K562 (cell line): ENCODE measurements around the gene DYRK2. TPM values are rescaled to one million over a fixed set of nuclear protein-coding genes. Genes with fewer than 3 reads are reported as not detected.

ENCODE experiments used
- ATAC-seq: fragments of 200-7000 bp; cut with Tn5 transposase; 3 replicates; pipeline ENCODE4 v1.9.1; 2020; ENCODE audit warnings: moderate library complexity
- BruUV-seq: library from RNA; stranded (reverse); fragments of 400-500 nt; replicated peaks from 2 replicates; lab custom pipeline; 2021; lab: Mats Ljungman, UMichigan
- CTCF ChIA-PET: fragments of 300-600 bp; formaldehyde crosslinking; extraction: SDS; loops from one replicate; lab custom pipeline; 2021; ENCODE audit warnings: low intra/inter-chr PET ratio; lab: Yijun Ruan, JAX
- POLR2A ChIA-PET: fragments of 300-600, 350-650 bp; sonication (Branson Sonifier 250); formaldehyde crosslinking; extraction: SDS; loops from one replicate; lab custom pipeline; 2021; ENCODE audit warnings: antibody characterized with exemption, inconsistent platforms; lab: Yijun Ruan, JAX
- DNase-seq, 4 experiments: peaks; one replicate each; pipeline versions ENCODE4 v3.0.0 to v3.0.0-alpha.2; 2011 to 2018; ENCODE audit warnings: low spot score in 3 of 4, mixed read lengths in 3 of 4; ENCODE audit errors: extremely low read depth in 1 of 4
- FAIRE-seq: peaks from 2 replicates; lab custom pipeline; 2011; peaks lifted over from hg19 to GRCh38; lab: Jason Lieb, UNC
- H2AFZ ChIP-seq: 2 replicates; pipeline ENCODE4 v1.6.0; 2011; ENCODE audit warnings: low read depth, low read length, control low read depth, inconsistent platforms
- H3K27ac ChIP-seq: fragments of 200-600 bp; 3 replicates; pipeline ENCODE4 v1.8.0; 2011; ENCODE audit warnings: low read depth, mild to moderate bottlenecking, control low read depth, inconsistent platforms, low read length, moderate library complexity, mixed read lengths; ENCODE audit errors: extremely low read depth
- H3K27me3 ChIP-seq, 2 experiments: fragments of 300-600 bp in 1 of 2; 2 replicates in 1 of 2; 3 replicates in 1 of 2; pipeline versions ENCODE4 v1.6.0 to v1.8.0; 2011; ENCODE audit warnings: inconsistent platforms in 2 of 2, low read length in 2 of 2, mild to moderate bottlenecking in 1 of 2, mixed read lengths in 1 of 2, moderate library complexity in 1 of 2; ENCODE audit not compliant: control insufficient read depth in 2 of 2, insufficient read depth in 2 of 2
- H3K36me3 ChIP-seq: fragments of 300-600 bp; 3 replicates; pipeline ENCODE4 v1.8.0; 2011; ENCODE audit warnings: mild to moderate bottlenecking, low read length, inconsistent platforms; ENCODE audit not compliant: control insufficient read depth, insufficient read depth
- H3K4me1 ChIP-seq, 2 experiments: fragments of 200-600 bp in 1 of 2; replicated peaks in 1 of 2; 2 replicates in 1 of 2; 3 replicates in 1 of 2; pipeline versions ENCODE4 v1.5.1 to v1.8.0; 2011; ENCODE audit warnings: inconsistent platforms in 2 of 2, low read length in 2 of 2, mild to moderate bottlenecking in 1 of 2, mixed read lengths in 1 of 2, moderate library complexity in 1 of 2; ENCODE audit not compliant: control insufficient read depth in 2 of 2, insufficient read depth in 2 of 2
- H3K4me2 ChIP-seq: 2 replicates; pipeline ENCODE4 v1.6.1; 2011; ENCODE audit warnings: low read length, control low read depth, inconsistent platforms, mixed read lengths; ENCODE audit not compliant: insufficient read depth
- H3K4me3 ChIP-seq: fragments of 200-600 bp; sonication (generic), shearing (Covaris generic); 2 replicates; pipeline ENCODE4 v1.5.1; 2016; ENCODE audit warnings: control low read depth, inconsistent platforms
- H3K79me2 ChIP-seq: fragments of 200-600 bp; 3 replicates; pipeline ENCODE4 v1.8.0; 2011; ENCODE audit warnings: low read length, inconsistent platforms; ENCODE audit not compliant: control insufficient read depth, insufficient read depth
- H3K9ac ChIP-seq, 2 experiments: 2 replicates each; pipeline versions ENCODE4 v1.6.0 to v1.6.1; 2011; ENCODE audit warnings: low read depth in 2 of 2, low read length in 2 of 2, control low read depth in 1 of 2, inconsistent platforms in 1 of 2, mild to moderate bottlenecking in 1 of 2, mixed read lengths in 1 of 2; ENCODE audit not compliant: insufficient read depth in 1 of 2
- H3K9me1 ChIP-seq: one replicate; pipeline ENCODE4 v1.6.0; 2011; ENCODE audit warnings: inconsistent platforms, mild to moderate bottlenecking, low read length, moderate library complexity; ENCODE audit not compliant: control insufficient read depth, insufficient read depth
- H3K9me3 ChIP-seq: replicated peaks from 2 replicates; pipeline ENCODE4 v1.5.1; 2011; ENCODE audit warnings: low read depth, low read length, inconsistent platforms; ENCODE audit not compliant: control insufficient read depth, insufficient read depth
- H4K20me1 ChIP-seq: replicated peaks from 2 replicates; pipeline ENCODE4 v1.6.1; 2011; ENCODE audit warnings: low read length, inconsistent platforms, mixed read lengths; ENCODE audit not compliant: control insufficient read depth, insufficient read depth
- BCLAF1 ChIP-seq, 2 experiments: fragments of 450-650 bp in 1 of 2; IDR thresholded peaks; 2 replicates each; pipeline ENCODE4 v1.6.1; 2011 to 2017; ENCODE audit warnings: low read depth in 2 of 2, antibody characterized with exemption in 1 of 2, borderline replicate concordance in 1 of 2, low read length in 1 of 2, mild to moderate bottlenecking in 1 of 2, mixed read lengths in 1 of 2; ENCODE audit not compliant: control insufficient read depth in 1 of 2
- CEBPB ChIP-seq: fragments of 450-650 bp; IDR thresholded peaks from 2 replicates; pipeline ENCODE4 v1.6.1; 2016; ENCODE audit warnings: missing genetic modification characterization, missing compliant biosample characterization
- STAG1 ChIP-seq: sonication (generic); formaldehyde crosslinking; IDR thresholded peaks from 2 replicates; pipeline ENCODE4 v1.5.0; 2020; ENCODE audit warnings: missing genetic modification reagents, borderline replicate concordance
- TAF1 ChIP-seq: IDR thresholded peaks from 2 replicates; pipeline ENCODE4 v1.6.1; 2011; ENCODE audit warnings: mild to moderate bottlenecking, low read length, moderate library complexity; ENCODE audit not compliant: insufficient read depth, control insufficient read depth, severe bottlenecking; ENCODE audit errors: extremely low read depth
- ZBTB33 ChIP-seq: sonication (generic); formaldehyde crosslinking; IDR thresholded peaks from 2 replicates; pipeline ENCODE4 v1.8.1; 2023; ENCODE audit warnings: mild to moderate bottlenecking, missing genetic modification reagents
- WGBS: fragments of 100-300 bp; shearing (Covaris generic); methylation state at CpG from one replicate; pipeline ENCODE4 v1.1.6; 2016; ENCODE audit warnings: low coverage, mixed read lengths; ENCODE audit not compliant: insufficient coverage; ENCODE audit errors: missing lambda C conversion rate; 5-methylcytosine and 5-hydroxymethylcytosine counted together
- in situ Hi-C: fragments of 300-500 bp; cut with MboI; formaldehyde crosslinking; loops from 4 replicates; pipeline ENCODE4 v1.15.0; 2018; ENCODE audit warnings: inconsistent platforms, mixed read lengths
- intact Hi-C: fragments of 100-400 bp; cut with micrococcal nuclease; formaldehyde crosslinking; loops from 2 replicates; pipeline ENCODE4 v1.14.2; 2022
- polyA plus RNA-seq, 8 experiments: library from polyadenylated mRNA; depleted of rRNA in 4 of 8; stranded (reverse) in 5 of 8; unstranded in 3 of 8; fragments of >200 nt; fragmentation: Nextera tagmentation in 2 of 8; fragmentation: Illumina TruSeq in 1 of 8; extraction: Ambion mirVana in 2 of 8; extraction: Trizol in 1 of 8; gene quantifications; 2 replicates each; pipeline versions ENCODE4 v1.2.1 to v1.2.3, GENCODE V29; 2011 to 2014; ENCODE audit warnings: inconsistent platforms in 1 of 8, missing spikeins in 1 of 8
- total RNA-seq, 7 experiments: library from RNA; depleted of rRNA in 6 of 7; stranded (reverse); fragments of >200 nt in 6 of 7; fragmentation: Illumina TruSeq in 2 of 7; extraction: Trizol in 2 of 7; gene quantifications; 2 replicates each; pipeline versions ENCODE4 v1.2.1 to v1.2.3, GENCODE V29; 2011 to 2021; ENCODE audit warnings: low replicate concordance in 1 of 7
- TF ChIP-seq, protein P1 (sequence below): fragments of 450-650 bp; IDR thresholded peaks from 2 replicates; pipeline ENCODE4 v1.6.1; 2018; ENCODE audit not compliant: partially characterized antibody
- TF ChIP-seq, protein P2 (sequence below): IDR thresholded peaks from 2 replicates; pipeline ENCODE4 v1.6.1; 2014; ENCODE audit warnings: antibody characterized with exemption

Gene DYRK2
- total and polyA plus RNA-seq, 9 of the 15 experiments (the other 6 are each of a cell fraction or from before 2014, with no cell fraction given), result 1.7 to 15.4 (median 8.4) TPM

GRCh38 chr12:67645126-67645525 lies 3.4 kb upstream of the DYRK2 start:
- ATAC-seq (no peak), FAIRE-seq (no peak), DNase-seq (no peak)
- Histone ChIP-seq H4K20me1 (no peaks in the 10 kb centered on the region), H2AFZ (no peak overlapping the region), H3K9me1 (no peaks in the 10 kb centered on the region), H3K9ac (no peak overlapping the region), H3K4me2 (no peak overlapping the region), H3K9me3 (no peaks in the 10 kb centered on the region), H3K36me3 (no peaks in the 10 kb centered on the region), H3K27me3 (peaks cover 6 to 8% of the 10 kb centered on the region in 2 experiments; a peak in 3 of 5 replicates), H3K4me3 (no peak overlapping the region), H3K4me1 (peaks cover 10 to 27% of the 10 kb centered on the region in 2 experiments; a peak in 3 of 5 replicates), H3K27ac (no peak overlapping the region), H3K79me2 (peaks cover 14% of the 10 kb centered on the region)
- BruUV-seq, result no TSS peak
- WGBS, result 65% methylated on average over 4 of the region's 7 CpGs
- in situ Hi-C loops (no loop called here), intact Hi-C loops (no loop called here)
- ChIA-PET POLR2A (no interaction called here), CTCF (no interaction called here)
- TF ChIP-seq ZBTB33 (CRISPR knock-in tag), result no peak
- TF ChIP-seq, protein P1, sequence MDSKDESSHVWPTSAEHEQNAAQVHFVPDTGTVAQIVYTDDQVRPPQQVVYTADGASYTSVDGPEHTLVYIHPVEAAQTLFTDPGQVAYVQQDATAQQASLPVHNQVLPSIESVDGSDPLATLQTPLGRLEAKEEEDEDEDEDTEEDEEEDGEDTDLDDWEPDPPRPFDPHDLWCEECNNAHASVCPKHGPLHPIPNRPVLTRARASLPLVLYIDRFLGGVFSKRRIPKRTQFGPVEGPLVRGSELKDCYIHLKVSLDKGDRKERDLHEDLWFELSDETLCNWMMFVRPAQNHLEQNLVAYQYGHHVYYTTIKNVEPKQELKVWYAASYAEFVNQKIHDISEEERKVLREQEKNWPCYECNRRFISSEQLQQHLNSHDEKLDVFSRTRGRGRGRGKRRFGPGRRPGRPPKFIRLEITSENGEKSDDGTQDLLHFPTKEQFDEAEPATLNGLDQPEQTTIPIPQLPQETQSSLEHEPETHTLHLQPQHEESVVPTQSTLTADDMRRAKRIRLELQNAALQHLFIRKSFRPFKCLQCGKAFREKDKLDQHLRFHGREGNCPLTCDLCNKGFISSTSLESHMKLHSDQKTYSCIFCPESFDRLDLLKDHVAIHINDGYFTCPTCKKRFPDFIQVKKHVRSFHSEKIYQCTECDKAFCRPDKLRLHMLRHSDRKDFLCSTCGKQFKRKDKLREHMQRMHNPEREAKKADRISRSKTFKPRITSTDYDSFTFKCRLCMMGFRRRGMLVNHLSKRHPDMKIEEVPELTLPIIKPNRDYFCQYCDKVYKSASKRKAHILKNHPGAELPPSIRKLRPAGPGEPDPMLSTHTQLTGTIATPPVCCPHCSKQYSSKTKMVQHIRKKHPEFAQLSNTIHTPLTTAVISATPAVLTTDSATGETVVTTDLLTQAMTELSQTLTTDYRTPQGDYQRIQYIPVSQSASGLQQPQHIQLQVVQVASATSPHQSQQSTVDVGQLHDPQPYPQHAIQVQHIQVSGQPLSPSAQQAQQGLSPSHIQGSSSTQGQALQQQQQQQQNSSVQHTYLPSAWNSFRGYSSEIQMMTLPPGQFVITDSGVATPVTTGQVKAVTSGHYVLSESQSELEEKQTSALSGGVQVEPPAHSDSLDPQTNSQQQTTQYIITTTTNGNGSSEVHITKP, result no peak
- no peak for TF ChIP-seq CEBPB (tag)
- TF ChIP-seq BCLAF1 (IDR thresholded peaks at IDR 0.05; ENCODE audit: borderline replicate concordance in 1 of 2, control insufficient read depth in 1 of 2, low read depth in 2 of 2, low read length in 1 of 2), result no peak
- no peak for TF ChIP-seq STAG1 (CRISPR knock-in tag)
- TF ChIP-seq TAF1, result no peak
- TF ChIP-seq, protein P2, sequence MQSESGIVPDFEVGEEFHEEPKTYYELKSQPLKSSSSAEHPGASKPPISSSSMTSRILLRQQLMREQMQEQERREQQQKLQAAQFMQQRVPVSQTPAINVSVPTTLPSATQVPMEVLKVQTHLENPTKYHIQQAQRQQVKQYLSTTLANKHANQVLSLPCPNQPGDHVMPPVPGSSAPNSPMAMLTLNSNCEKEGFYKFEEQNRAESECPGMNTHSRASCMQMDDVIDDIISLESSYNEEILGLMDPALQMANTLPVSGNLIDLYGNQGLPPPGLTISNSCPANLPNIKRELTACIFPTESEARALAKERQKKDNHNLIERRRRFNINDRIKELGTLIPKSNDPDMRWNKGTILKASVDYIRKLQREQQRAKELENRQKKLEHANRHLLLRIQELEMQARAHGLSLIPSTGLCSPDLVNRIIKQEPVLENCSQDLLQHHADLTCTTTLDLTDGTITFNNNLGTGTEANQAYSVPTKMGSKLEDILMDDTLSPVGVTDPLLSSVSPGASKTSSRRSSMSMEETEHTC, result no peak
